Vagina (tissue), 2 donors: ENCODE results near the gene BBS5. TPM values are rescaled to one million over a fixed set of nuclear protein-coding genes. Genes with fewer than 3 reads are reported as not detected.
A peak's percentile ranks its signal among the peaks of the same experiment; 100 is the strongest.
"Not testable (repeated sequence)": the region's sequence is repeated elsewhere in the genome, so short reads cannot be mapped to it uniquely, and the experiment has no call there.

Experiments
- DNase-seq, 2 donors: peaks; one replicate each; pipeline ENCODE4 v3.0.0-alpha.2; 2017; ENCODE audit errors: extremely low spot score in 2 of 2
- H3K27ac ChIP-seq: fragments of 200-600 bp; sonication (generic); one replicate; pipeline ENCODE4 v1.5.1; 2019
- H3K27me3 ChIP-seq: fragments of 200-600 bp; sonication (generic); one replicate; pipeline ENCODE4 v1.5.1; 2019
- H3K36me3 ChIP-seq, 2 donors: fragments of 200-600 bp; sonication (generic); one replicate each; pipeline ENCODE4 v1.5.1; 2017 to 2019
- H3K4me1 ChIP-seq: fragments of 200-600 bp; sonication (generic); one replicate; pipeline ENCODE4 v1.5.1; 2019
- H3K4me3 ChIP-seq, 2 donors: fragments of 200-600 bp; sonication (generic); 1 replicate in 1 of 2; 2 replicates in 1 of 2; pipeline ENCODE4 v1.5.1; 2016 to 2019
- H3K9me3 ChIP-seq: fragments of 200-600 bp; sonication (generic); one replicate; pipeline ENCODE4 v1.5.1; 2019
- POLR2A ChIP-seq, 2 donors: fragments of 450-650 bp; IDR thresholded peaks; one replicate each; pipeline ENCODE4 v1.6.1; 2017; ENCODE audit warnings: antibody characterized with exemption in 2 of 2, mild to moderate bottlenecking in 2 of 2, moderate library complexity in 2 of 2
- POLR2AphosphoS5 ChIP-seq, 2 donors: sonication (generic); formaldehyde crosslinking; IDR thresholded peaks; one replicate each; pipeline ENCODE4 v1.9.0; 2017; ENCODE audit warnings: antibody characterized with exemption in 2 of 2, mild to moderate bottlenecking in 2 of 2, low read depth in 1 of 2; ENCODE audit not compliant: insufficient read depth in 1 of 2
- intact Hi-C: fragments of 100-400 bp; cut with DNase I; formaldehyde crosslinking; loops from one replicate; pipeline ENCODE4 v1.15.1; 2023
- total RNA-seq: library from RNA; depleted of rRNA; stranded (reverse); fragments of >200 nt; gene quantifications from one replicate; pipeline ENCODE4 v1.2.3, GENCODE V29; 2016
- TF ChIP-seq, protein P1 (sequence below), 3 experiments: fragments of 450-650 bp in 2 of 3; fragments of 200-600 bp in 1 of 3; sonication (generic) in 1 of 3; IDR thresholded peaks; one replicate each; pipeline ENCODE4 v1.5.1; 2017 to 2019; ENCODE audit warnings: antibody characterized with exemption in 3 of 3, mild to moderate bottlenecking in 2 of 3, moderate library complexity in 2 of 3

Gene BBS5
- total RNA-seq, 1 donor from 2014 or later: 4.7 TPM

DNA sequence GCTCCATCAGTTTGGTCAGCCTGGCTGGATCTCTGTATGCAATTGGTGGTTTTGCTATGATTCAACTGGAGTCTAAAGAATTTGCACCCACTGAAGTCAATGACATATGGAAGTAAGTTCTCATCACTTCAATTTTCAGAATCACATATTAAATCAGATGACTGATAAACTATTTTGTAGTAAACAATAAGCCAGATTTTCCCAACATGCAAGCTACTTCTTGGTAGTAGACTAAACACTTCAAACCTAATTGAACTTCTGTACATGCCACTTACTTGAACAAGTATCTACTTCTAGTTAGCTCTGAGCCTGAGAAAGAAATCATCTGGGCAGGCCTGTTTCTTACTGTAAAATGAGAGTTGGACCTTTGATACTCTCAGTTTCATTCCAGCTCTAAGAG lies 41.6 kb downstream of the BBS5 start:
- no peaks in the 10 kb centered on the region for H3K4me1 ChIP-seq
- TF ChIP-seq POLR2A (IDR thresholded peaks at IDR 0.05) (no peak), POLR2AphosphoS5 (IDR thresholded peaks at IDR 0.05; ENCODE audit: insufficient read depth in 1 of 2, low read depth in 1 of 2) (no peak)
- TF ChIP-seq, protein P1, sequence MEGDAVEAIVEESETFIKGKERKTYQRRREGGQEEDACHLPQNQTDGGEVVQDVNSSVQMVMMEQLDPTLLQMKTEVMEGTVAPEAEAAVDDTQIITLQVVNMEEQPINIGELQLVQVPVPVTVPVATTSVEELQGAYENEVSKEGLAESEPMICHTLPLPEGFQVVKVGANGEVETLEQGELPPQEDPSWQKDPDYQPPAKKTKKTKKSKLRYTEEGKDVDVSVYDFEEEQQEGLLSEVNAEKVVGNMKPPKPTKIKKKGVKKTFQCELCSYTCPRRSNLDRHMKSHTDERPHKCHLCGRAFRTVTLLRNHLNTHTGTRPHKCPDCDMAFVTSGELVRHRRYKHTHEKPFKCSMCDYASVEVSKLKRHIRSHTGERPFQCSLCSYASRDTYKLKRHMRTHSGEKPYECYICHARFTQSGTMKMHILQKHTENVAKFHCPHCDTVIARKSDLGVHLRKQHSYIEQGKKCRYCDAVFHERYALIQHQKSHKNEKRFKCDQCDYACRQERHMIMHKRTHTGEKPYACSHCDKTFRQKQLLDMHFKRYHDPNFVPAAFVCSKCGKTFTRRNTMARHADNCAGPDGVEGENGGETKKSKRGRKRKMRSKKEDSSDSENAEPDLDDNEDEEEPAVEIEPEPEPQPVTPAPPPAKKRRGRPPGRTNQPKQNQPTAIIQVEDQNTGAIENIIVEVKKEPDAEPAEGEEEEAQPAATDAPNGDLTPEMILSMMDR (IDR thresholded peaks at IDR 0.05): no peak
- H3K9me3 ChIP-seq: no peaks in the 10 kb centered on the region
- DNase-seq: no peak
- no peaks in the 10 kb centered on the region for H3K27me3 ChIP-seq
- H3K4me3 ChIP-seq: no peak overlapping the region
- intact Hi-C loops: no loop called here
- H3K27ac ChIP-seq: no peak overlapping the region
- no peaks in the 10 kb centered on the region for H3K36me3 ChIP-seq

DNA sequence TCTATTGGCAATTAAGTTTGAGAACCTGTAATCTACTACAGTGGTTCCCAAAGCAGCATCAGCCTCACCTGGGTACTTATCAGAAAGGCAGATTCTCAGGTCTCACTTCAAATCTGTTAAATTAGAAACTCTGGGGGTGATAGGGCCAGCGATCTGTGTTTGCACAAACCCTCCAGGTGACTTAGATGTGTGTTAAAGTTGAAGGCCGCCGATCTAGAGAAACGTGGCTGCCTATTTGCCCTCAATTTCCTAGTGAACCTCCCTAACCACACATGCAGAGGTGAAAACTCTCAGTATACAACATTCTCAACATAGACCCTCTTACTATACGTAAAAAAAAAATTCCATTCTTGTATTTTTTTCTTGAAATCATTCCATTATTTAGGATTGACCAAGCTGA lies 44.4 kb downstream of the BBS5 start:
- H3K36me3 ChIP-seq: peaks cover 0 to 4% of the 10 kb centered on the region in 2 donors
- intact Hi-C loops: no loop called here
- DNase-seq: no peak
- TF ChIP-seq, protein P1 (IDR thresholded peaks at IDR 0.05): no peak
- TF ChIP-seq POLR2A (IDR thresholded peaks at IDR 0.05) (no peak), POLR2AphosphoS5 (IDR thresholded peaks at IDR 0.05; ENCODE audit: insufficient read depth in 1 of 2, low read depth in 1 of 2) (no peak)
- no peaks in the 10 kb centered on the region for H3K27me3 ChIP-seq
- H3K27ac ChIP-seq: no peak overlapping the region
- no peak overlapping the region for H3K4me3 ChIP-seq
- H3K9me3 ChIP-seq: no peaks in the 10 kb centered on the region
- H3K4me1 ChIP-seq: no peaks in the 10 kb centered on the region

DNA sequence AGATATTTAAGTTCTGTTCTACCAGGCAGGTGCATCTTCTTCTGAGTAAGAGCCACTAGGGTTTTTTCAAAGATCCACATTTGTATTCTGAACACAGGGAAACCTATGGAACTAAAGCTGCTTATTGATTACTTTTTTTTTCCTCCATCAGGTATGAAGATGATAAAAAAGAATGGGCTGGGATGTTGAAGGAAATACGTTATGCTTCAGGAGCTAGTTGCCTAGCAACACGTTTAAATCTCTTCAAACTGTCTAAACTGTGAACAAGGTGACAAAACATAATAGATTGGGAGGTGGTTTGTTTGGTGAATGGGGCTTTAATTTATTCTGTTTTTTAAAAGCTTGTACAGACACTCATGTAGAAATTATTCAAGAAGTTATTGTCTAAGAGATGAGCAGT lies 46.1 kb downstream of the BBS5 start:
- Histone ChIP-seq H3K9me3 (no peaks in the 10 kb centered on the region), H3K27me3 (no peaks in the 10 kb centered on the region), H3K27ac (no peak overlapping the region), H3K4me1 (no peaks in the 10 kb centered on the region), H3K36me3 (peaks cover 0 to 4% of the 10 kb centered on the region in 2 donors), H3K4me3 (no peak overlapping the region)
- TF ChIP-seq, protein P1 (IDR thresholded peaks at IDR 0.05): no peak
- TF ChIP-seq POLR2A (IDR thresholded peaks at IDR 0.05) (no peak), POLR2AphosphoS5 (IDR thresholded peaks at IDR 0.05; ENCODE audit: insufficient read depth in 1 of 2, low read depth in 1 of 2) (no peak)
- DNase-seq: no peak
- intact Hi-C loops: no loop called here

DNA sequence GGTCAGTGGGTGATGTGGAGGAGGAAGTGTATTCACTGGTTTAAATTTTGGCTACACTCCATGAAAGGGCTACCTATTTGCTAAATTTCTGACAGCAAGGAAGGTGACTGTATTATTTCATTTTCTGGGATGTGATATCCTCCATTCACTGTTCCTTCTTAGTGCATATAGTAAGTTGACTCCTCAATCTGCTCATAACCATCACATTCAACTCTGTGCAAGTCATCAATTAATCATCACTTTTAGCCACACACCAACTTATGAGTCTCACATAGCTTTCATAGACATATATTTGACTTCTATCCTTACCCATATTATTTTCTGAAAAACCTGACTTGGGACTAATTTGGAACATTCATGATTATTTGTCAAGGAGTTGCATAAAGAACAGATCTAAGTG lies 47.2 kb downstream of the BBS5 start:
- Histone ChIP-seq H3K4me1 (no peaks in the 10 kb centered on the region), H3K27me3 (no peaks in the 10 kb centered on the region), H3K9me3 (no peaks in the 10 kb centered on the region), H3K36me3 (peaks cover 0 to 4% of the 10 kb centered on the region in 2 donors), H3K27ac (no peak overlapping the region), H3K4me3 (no peak overlapping the region)
- intact Hi-C loops: no loop called here
- no peak for DNase-seq
- no peak for TF ChIP-seq POLR2AphosphoS5 (IDR thresholded peaks at IDR 0.05; ENCODE audit: insufficient read depth in 1 of 2, low read depth in 1 of 2)
- TF ChIP-seq POLR2A (IDR thresholded peaks at IDR 0.05): no peak
- TF ChIP-seq, protein P1 (IDR thresholded peaks at IDR 0.05): no peak

DNA sequence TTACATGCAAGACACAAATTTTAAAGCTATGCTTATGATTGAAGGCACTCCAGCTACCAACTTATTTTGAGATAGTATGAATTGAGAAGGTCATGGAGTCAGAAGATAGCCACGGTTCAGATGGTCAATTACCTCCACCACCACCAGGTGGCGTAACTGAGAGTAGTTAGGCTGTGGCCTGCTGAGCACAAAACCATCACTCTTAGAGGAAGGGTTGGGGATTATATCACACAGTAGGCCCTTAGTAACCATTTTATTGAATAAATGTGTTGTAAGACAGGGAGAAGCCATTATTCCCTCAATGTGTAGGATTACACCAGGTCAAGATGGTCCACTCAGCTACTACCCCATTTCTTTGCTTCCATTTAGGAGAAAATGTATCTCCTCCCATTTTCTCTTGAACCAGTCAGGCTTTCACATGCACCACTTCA lies 49.0 kb downstream of the BBS5 start:
- Histone ChIP-seq H3K4me1 (no peaks in the 10 kb centered on the region), H3K4me3 (no peak overlapping the region), H3K9me3 (no peaks in the 10 kb centered on the region), H3K36me3 (peaks cover 0 to 4% of the 10 kb centered on the region in 2 donors), H3K27ac (no peak overlapping the region), H3K27me3 (no peaks in the 10 kb centered on the region)
- DNase-seq: no peak
- intact Hi-C loops: no loop called here
- no peak for TF ChIP-seq POLR2AphosphoS5 (IDR thresholded peaks at IDR 0.05; ENCODE audit: insufficient read depth in 1 of 2, low read depth in 1 of 2)
- no peak for TF ChIP-seq POLR2A (IDR thresholded peaks at IDR 0.05)
- TF ChIP-seq, protein P1 (IDR thresholded peaks at IDR 0.05): peak; percentile 49 to 59 (median 55)

DNA sequence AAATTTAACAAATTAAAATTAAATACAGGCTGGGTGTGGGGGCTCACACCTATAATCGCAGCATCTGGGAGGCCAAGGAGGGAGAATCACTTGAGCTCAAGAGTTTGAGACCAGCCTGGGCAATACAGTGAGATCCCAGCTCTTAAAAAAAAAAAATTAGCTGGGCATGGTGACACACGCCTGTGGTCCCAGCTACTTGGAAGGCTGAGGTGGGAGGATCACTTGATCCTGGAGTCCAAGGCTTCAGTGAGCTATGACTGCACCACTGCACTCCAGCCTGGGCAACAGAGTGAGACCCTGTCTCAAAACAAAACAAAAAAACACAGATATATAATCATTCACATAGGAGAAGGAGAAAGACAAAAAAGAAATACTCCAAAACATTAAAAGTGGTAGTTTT lies 60.2 kb downstream of the BBS5 start:
- H3K36me3 ChIP-seq, H3K27ac ChIP-seq, DNase-seq, H3K4me3 ChIP-seq, intact Hi-C loops, H3K27me3 ChIP-seq, H3K9me3 ChIP-seq, H3K4me1 ChIP-seq: not testable (repeated sequence)
